Mesodermal cell (in vitro differentiated cells): ENCODE data around the gene RBPJL.
A peak's percentile ranks its signal among the peaks of the same experiment; 100 is the strongest.

ENCODE experiments used
- H3K27ac ChIP-seq: 2 replicates; pipeline ENCODE4 v1.7.0; 2013; ENCODE audit warnings: mild to moderate bottlenecking, low read depth, low read length, moderate library complexity; ENCODE audit not compliant: severe bottlenecking
- H3K36me3 ChIP-seq: 2 replicates; pipeline ENCODE4 v1.7.1; 2013; ENCODE audit warnings: mild to moderate bottlenecking, low read length, moderate library complexity; ENCODE audit not compliant: control insufficient read depth, insufficient read depth
- H3K4me1 ChIP-seq: one replicate; pipeline ENCODE4 v1.7.1; 2013; ENCODE audit warnings: mild to moderate bottlenecking, low read length; ENCODE audit not compliant: insufficient read depth, control insufficient read depth, poor library complexity, severe bottlenecking
- H3K4me3 ChIP-seq: 2 replicates; pipeline ENCODE4 v1.7.0; 2013; ENCODE audit warnings: low read length, control low read depth, mild to moderate bottlenecking; ENCODE audit not compliant: insufficient read depth, poor library complexity, severe bottlenecking; ENCODE audit errors: extremely low read depth
- H3K9me3 ChIP-seq: 2 replicates; pipeline ENCODE4 v1.7.1; 2013; ENCODE audit warnings: mild to moderate bottlenecking, low read length, moderate library complexity; ENCODE audit not compliant: control insufficient read depth
- WGBS, 2 experiments: methylation state at CpG; one replicate each; pipeline ENCODE4 v1.1.5; 2013; ENCODE audit warnings: missing lambda C conversion rate in 2 of 2; ENCODE audit not compliant: insufficient coverage in 2 of 2; 5-methylcytosine and 5-hydroxymethylcytosine counted together

Gene RBPJL

GRCh38 chr20:45318386-45318939 is 11.8 kb downstream of the RBPJL start:
- Histone ChIP-seq H3K9me3 (no peaks in the 10 kb centered on the region), H3K27ac (no peak overlapping the region), H3K4me3 (no peak overlapping the region), H3K36me3 (no peaks in the 10 kb centered on the region), H3K4me1 (no peaks in the 10 kb centered on the region)
- 82 to 83% methylated on average over 3 to 4 of the region's 7 CpGs for WGBS, 2 experiments

GRCh38 chr20:45318948-45319347 is 12.3 kb downstream of the RBPJL start:
- H3K27ac ChIP-seq = no peak overlapping the region
- H3K4me3 ChIP-seq = no peak overlapping the region
- H3K4me1 ChIP-seq = no peaks in the 10 kb centered on the region
- 86 to 100% methylated on average over 1 of the region's 2 CpGs for WGBS, 2 experiments
- H3K9me3 ChIP-seq = no peaks in the 10 kb centered on the region
- no peaks in the 10 kb centered on the region for H3K36me3 ChIP-seq

- no peaks in the 10 kb centered on the region for H3K9me3 ChIP-seq
- no peak overlapping the region for H3K4me3 ChIP-seq
- peaks cover 16% of the 10 kb centered on the region for H3K36me3 ChIP-seq
- peaks cover 7% of the 10 kb centered on the region for H3K4me1 ChIP-seq
- 67% methylated on average over 3 of the region's 5 CpGs for WGBS, 2 experiments
- H3K27ac ChIP-seq = no peak overlapping the region
These were observed 14.4 kb downstream of the RBPJL start for GRCh38 chr20:45320948-45321595.

GRCh38 chr20:45322952-45323383 is 16.3 kb downstream of the RBPJL start:
- Histone ChIP-seq H3K9me3 (no peaks in the 10 kb centered on the region), H3K36me3 (peaks cover 34% of the 10 kb centered on the region), H3K27ac (no peak overlapping the region), H3K4me1 (peaks cover 12% of the 10 kb centered on the region), H3K4me3 (no peak overlapping the region)
- 59 to 62% methylated on average over 4 of the region's 7 CpGs for WGBS, 2 experiments

- peaks cover 42% of the 10 kb centered on the region for H3K36me3 ChIP-seq
- H3K9me3 ChIP-seq = no peaks in the 10 kb centered on the region
- H3K4me1 ChIP-seq = peaks cover 12% of the 10 kb centered on the region
- no peak overlapping the region for H3K4me3 ChIP-seq
- no peak overlapping the region for H3K27ac ChIP-seq
These were observed 17.1 kb downstream of the RBPJL start for GRCh38 chr20:45323731-45324130.

- H3K27ac ChIP-seq = no peak overlapping the region
- H3K36me3 ChIP-seq = peaks cover 58% of the 10 kb centered on the region
- WGBS, 2 experiments = 70 to 76% methylated on average over 4 to 6 of the region's 6 CpGs
- H3K4me1 ChIP-seq = peaks cover 12% of the 10 kb centered on the region
- H3K9me3 ChIP-seq = no peaks in the 10 kb centered on the region
- no peak overlapping the region for H3K4me3 ChIP-seq
These were observed 18.7 kb downstream of the RBPJL start for GRCh38 chr20:45325371-45325770.

- Histone ChIP-seq H3K9me3 (no peaks in the 10 kb centered on the region), H3K27ac (no peak overlapping the region), H3K4me1 (peaks cover 12% of the 10 kb centered on the region), H3K4me3 (no peak overlapping the region), H3K36me3 (peaks cover 89% of the 10 kb centered on the region)
- WGBS, 2 experiments = 93 to 100% methylated on average over 2 of the region's 4 CpGs
These were observed 21.8 kb downstream of the RBPJL start for GRCh38 chr20:45328451-45328850.

- H3K4me3 ChIP-seq = no peak overlapping the region
- H3K36me3 ChIP-seq = peaks cover 95% of the 10 kb centered on the region
- peaks cover 12% of the 10 kb centered on the region for H3K4me1 ChIP-seq
- H3K27ac ChIP-seq = no peak overlapping the region
- whole genome bisulfite sequencing, 2 experiments = 93 to 100% methylated on average over 3 of the region's 7 CpGs
- no peaks in the 10 kb centered on the region for H3K9me3 ChIP-seq
These were observed 23.1 kb downstream of the RBPJL start for GRCh38 chr20:45329497-45330319.

GRCh38 chr20:45330476-45330875 is 23.8 kb downstream of the RBPJL start:
- Histone ChIP-seq H3K4me3 (no peak overlapping the region), H3K36me3 (peaks cover 96% of the 10 kb centered on the region), H3K27ac (no peak overlapping the region), H3K9me3 (no peaks in the 10 kb centered on the region), H3K4me1 (peaks cover 14% of the 10 kb centered on the region)
- 90 to 100% methylated on average over 2 to 3 of the region's 3 CpGs for WGBS, 2 experiments

- WGBS, 2 experiments = 93 to 94% methylated on average over 8 to 11 of the region's 11 CpGs
- Histone ChIP-seq H3K36me3 (peaks cover 72% of the 10 kb centered on the region), H3K9me3 (no peaks in the 10 kb centered on the region), H3K4me3 (no peak overlapping the region), H3K4me1 (peaks cover 54% of the 10 kb centered on the region), H3K27ac (peak overlapping the region; percentile 96)
These were observed 30.1 kb downstream of the RBPJL start for GRCh38 chr20:45336530-45337366.
